ENCODE measurements around the gene GNL3. TPM values are rescaled to one million over a fixed set of nuclear protein-coding genes. Genes with fewer than 3 reads are reported as not detected.
"Not testable (repeated sequence)": the region's sequence is repeated elsewhere in the genome, so short reads cannot be mapped to it uniquely, and the experiment has no call there.

GNL3 gene, protein sequence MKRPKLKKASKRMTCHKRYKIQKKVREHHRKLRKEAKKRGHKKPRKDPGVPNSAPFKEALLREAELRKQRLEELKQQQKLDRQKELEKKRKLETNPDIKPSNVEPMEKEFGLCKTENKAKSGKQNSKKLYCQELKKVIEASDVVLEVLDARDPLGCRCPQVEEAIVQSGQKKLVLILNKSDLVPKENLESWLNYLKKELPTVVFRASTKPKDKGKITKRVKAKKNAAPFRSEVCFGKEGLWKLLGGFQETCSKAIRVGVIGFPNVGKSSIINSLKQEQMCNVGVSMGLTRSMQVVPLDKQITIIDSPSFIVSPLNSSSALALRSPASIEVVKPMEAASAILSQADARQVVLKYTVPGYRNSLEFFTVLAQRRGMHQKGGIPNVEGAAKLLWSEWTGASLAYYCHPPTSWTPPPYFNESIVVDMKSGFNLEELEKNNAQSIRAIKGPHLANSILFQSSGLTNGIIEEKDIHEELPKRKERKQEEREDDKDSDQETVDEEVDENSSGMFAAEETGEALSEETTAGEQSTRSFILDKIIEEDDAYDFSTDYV
- total RNA-seq: 100 to 1,000 TPM; 324 to 336 (median 330) TPM

DNA sequence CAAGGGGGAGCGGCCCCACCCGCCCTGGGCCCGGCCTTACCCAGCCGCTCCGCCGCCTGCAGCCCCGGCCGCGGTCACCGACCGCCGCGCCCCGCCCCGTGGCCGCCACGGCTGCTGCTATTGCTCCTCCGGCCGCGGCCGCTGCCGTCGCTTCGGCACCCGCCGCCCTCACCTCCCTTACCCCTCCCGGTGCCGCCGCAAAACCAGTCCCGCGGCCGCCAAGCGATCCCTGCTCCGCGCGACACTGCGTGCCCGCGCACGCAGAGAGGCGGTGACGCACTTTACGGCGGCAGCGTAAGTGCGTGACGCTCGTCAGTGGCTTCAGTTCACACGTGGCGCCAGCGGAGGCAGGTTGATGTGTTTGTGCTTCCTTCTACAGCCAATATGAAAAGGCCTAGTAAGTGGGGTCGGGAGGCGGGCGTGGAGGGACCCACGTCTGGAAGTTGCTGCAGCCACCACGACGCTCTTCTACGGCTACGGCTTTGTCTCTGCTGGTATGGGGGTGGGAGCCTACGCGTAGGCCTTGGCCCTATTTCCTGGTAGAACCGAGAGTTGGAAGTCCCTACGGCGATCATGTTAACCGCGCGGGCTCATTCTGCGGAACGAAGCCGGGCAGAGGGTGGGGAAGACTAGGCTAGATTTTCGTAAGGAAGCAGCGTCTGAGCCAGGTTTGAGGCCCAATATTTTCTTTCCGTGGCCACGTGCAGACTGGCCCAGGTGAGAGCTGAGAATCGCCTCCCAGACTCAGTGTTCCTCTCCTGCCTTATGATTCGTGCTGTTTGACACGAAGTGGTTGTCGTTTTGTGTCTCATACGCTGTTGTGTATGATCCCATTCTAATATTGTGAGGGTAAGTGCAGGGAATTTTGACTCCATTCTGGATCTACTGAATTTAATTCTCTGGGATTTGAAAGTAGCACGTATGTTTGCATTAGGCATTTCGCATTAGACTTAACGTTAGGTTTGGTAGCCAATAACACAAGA is at the start of gene GNL3, which contains the start of gene PBRM1:
GNL3 (plus strand) TSS at position 324 of the 983 bp plus-strand sequence; CDS start at position 385, 61 bp downstream.
PBRM1 (minus strand) TSS at position 205 of the 983 bp plus-strand sequence.
- H3K4me3 Mint-ChIP-seq: peak within 1 kb of the TSS; percentile 93
- ATAC-seq (peak; percentile 73 to 75), DNase-seq (peak; percentile 89)
- peaks cover 57% of the 10 kb centered on the region for H3K36me3 Mint-ChIP-seq (ENCODE audit: insufficient read depth)
- H3K27me3 Mint-ChIP-seq (ENCODE audit: low read depth): no peaks in the 10 kb centered on the region
- no peaks in the 10 kb centered on the region for H3K9me3 Mint-ChIP-seq
- peaks cover 69% of the 10 kb centered on the region for H3K4me1 Mint-ChIP-seq (ENCODE audit: low read depth)

DNA sequence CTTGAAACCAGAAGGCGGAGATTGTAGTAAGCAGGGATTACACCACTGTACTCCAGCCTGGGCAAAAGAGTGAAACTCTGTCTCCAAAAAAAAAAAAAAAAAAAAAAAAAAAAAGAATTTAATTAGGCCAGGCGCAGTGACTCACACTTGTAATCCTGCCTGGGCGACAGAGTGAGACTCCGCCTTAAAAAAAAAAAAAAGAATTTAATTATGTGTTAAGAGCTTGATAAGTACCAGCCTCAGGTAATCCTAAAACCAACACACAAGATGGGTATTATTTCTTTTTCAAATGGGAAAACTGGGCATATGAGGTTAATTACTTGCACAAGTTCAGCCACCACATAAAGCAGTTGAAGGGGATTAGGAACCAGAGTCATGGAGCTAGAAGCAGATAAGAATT is 49.2 kb upstream of the GNL3 start:
- Mint-ChIP-seq H3K4me1 (ENCODE audit: low read depth) (no peaks in the 10 kb centered on the region), H3K4me3 (no peak overlapping the region), H3K36me3 (ENCODE audit: insufficient read depth) (peaks cover 19% of the 10 kb centered on the region), H3K27me3 (ENCODE audit: low read depth) (no peaks in the 10 kb centered on the region), H3K9me3 (no peaks in the 10 kb centered on the region)
- DNase-seq (no peak), ATAC-seq (no peak)

DNA sequence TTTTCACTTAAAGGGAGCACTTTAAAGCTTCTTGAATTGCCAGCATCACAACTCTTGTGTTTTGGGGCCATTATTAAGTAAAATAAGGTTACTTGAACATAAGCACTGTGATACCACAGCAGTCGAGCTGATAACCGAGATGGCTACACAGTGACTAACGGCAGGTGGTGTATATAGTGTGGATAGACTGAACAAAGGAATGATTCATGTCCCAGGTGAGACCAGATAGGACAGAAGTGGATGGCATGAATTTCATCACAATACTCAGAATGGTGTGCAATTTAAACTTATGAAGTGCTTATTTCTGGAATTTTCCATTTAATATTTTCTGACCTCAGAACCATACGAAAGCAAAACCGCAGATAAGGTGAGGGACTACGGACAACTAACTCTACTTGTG is 40.3 kb upstream of the GNL3 start:
- Mint-ChIP-seq H3K9me3 (no peaks in the 10 kb centered on the region), H3K27me3 (ENCODE audit: low read depth) (no peaks in the 10 kb centered on the region), H3K4me1 (ENCODE audit: low read depth) (no peaks in the 10 kb centered on the region), H3K36me3 (ENCODE audit: insufficient read depth) (peaks cover 43% of the 10 kb centered on the region), H3K4me3 (no peak overlapping the region)
- DNase-seq: no peak
- no peak for ATAC-seq

DNA sequence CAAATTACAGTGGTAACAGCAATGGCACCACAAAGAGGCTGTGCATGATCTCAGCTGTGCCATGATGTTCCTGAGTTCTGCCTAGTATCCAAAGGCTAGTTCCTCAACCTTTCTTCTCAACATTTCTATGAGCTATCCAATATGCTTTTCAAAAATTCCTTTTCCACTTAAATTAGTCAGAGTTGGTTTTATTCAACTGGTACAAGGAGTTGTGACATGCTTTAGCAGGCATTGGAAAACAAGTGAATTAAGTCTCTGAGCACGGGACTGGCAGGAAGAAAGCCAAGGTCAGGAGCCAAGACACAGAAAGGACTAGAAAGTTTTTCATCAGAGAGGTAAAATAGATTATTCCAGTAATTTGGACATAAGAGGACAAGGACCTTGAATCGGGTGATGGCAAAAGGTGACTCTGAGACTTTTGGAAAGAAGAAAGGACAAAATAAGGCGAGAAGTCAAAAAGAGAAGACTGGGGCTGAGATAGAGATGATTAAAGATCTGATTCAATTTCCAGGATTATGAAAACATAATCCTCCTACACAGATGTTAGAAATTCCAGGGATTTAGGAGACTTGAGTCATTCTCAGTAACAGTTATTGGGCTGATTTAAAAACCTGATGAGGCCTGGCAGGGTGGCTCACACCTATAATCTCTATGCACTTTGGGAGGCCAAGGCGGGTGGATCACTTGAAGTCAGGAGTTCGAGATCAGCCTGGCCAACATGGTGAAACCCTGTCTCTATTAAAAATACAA is 36.2 kb upstream of the GNL3 start:
- Mint-ChIP-seq H3K36me3 (ENCODE audit: insufficient read depth) (peaks cover 52% of the 10 kb centered on the region), H3K27me3 (ENCODE audit: low read depth) (no peaks in the 10 kb centered on the region), H3K4me3 (no peak overlapping the region), H3K4me1 (ENCODE audit: low read depth) (no peaks in the 10 kb centered on the region), H3K9me3 (no peaks in the 10 kb centered on the region)
- ATAC-seq (no peak), DNase-seq (no peak)

DNA sequence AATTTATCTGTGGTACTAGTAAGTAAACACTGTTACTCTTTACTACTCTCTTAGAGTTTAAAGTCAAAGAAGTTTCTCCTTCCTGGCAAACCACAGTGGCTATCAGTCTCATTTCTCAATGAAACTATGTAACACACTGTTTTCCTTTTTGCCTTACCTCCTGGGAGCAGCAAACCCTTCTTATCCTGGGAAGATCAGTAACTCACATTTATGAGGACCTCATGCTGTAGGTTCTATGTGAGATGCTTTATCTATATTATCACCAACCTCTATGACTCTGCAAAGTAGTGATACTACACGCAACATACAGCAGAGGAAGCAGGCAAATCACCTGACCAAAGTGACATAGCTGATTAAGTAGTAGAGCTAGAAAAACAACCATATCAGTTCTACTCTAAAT is 35.4 kb upstream of the GNL3 start:
- ATAC-seq: no peak

DNA sequence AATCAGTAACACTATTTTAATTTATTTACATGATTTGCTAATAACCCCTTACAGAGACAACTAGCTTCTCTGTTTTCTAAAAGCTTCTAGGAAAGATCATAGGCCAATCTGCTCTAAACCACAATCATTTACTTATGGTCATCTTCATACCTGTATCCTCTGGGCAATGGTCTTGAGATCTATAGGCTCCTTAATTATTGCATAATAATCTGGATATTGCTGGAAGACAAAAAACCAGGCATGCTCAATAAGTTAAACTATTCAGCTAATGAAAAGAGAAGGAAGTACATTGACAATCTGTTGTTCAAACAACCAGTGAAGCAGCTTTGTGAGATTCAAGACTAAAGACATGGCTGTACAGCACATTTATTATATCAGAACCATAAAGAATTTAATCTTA is 34.2 kb upstream of the GNL3 start:
- Mint-ChIP-seq H3K9me3 (no peaks in the 10 kb centered on the region), H3K4me1 (ENCODE audit: low read depth) (peaks cover 5% of the 10 kb centered on the region), H3K27me3 (ENCODE audit: low read depth) (no peaks in the 10 kb centered on the region), H3K4me3 (no peak overlapping the region), H3K36me3 (ENCODE audit: insufficient read depth) (peaks cover 56% of the 10 kb centered on the region)
- DNase-seq (no peak), ATAC-seq (no peak)

More for the DNA sequence above, 35.4 kb upstream of the GNL3 start:
- H3K4me1 Mint-ChIP-seq (ENCODE audit: low read depth): no peaks in the 10 kb centered on the region
- H3K27me3 Mint-ChIP-seq (ENCODE audit: low read depth): no peaks in the 10 kb centered on the region
- no peak overlapping the region for H3K4me3 Mint-ChIP-seq
- H3K9me3 Mint-ChIP-seq: no peaks in the 10 kb centered on the region
- no peak for DNase-seq
- peaks cover 50% of the 10 kb centered on the region for H3K36me3 Mint-ChIP-seq (ENCODE audit: insufficient read depth)

DNA sequence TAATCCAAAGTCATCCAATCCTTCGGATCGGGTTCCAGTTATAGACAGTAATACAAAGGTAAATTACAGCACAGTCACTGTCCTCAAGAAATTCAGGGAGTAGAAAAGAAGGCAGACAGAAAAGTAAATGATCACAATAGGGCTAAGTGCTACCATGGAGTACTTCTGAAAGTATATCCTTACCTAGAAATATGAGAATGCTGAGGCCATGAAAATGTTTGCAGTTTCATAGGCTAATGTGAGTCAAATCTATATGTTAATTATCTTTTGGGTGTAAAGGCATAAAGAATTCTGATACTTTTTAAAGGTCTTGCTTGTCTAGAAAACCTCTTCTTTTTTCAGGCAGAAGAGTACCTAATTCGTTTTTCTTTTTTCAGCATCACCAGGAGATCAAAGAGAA is 29.9 kb upstream of the GNL3 start:
- Mint-ChIP-seq H3K27me3 (ENCODE audit: low read depth) (no peaks in the 10 kb centered on the region), H3K9me3 (no peaks in the 10 kb centered on the region), H3K4me3 (no peak overlapping the region), H3K36me3 (ENCODE audit: insufficient read depth) (peaks cover 33% of the 10 kb centered on the region), H3K4me1 (ENCODE audit: low read depth) (peaks cover 5% of the 10 kb centered on the region)
- DNase-seq (no peak), ATAC-seq (no peak)

DNA sequence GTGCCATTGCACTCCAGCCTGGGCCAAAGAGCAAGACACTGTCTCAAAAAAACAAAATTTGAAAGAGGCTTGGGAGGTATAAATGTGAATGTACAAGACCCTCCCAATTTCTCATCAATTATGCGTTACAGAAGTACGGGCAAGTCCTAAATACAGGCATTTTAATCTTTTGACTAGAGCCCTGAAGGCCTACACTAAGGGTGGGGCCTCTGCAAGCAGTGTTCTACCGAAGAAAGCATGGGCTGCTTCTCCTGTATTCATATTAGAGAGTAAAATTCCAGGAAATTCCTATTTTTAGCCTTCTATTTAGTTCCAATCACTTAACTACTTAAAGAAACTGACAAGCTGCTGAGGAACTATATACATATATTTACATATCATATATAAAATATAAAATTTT is 25.8 kb upstream of the GNL3 start:
- DNase-seq (no peak), ATAC-seq (no peak)
- Mint-ChIP-seq H3K4me1 (ENCODE audit: low read depth) (peaks cover 5% of the 10 kb centered on the region), H3K36me3 (ENCODE audit: insufficient read depth) (peaks cover 44% of the 10 kb centered on the region), H3K27me3 (ENCODE audit: low read depth) (no peaks in the 10 kb centered on the region), H3K4me3 (no peak overlapping the region), H3K9me3 (no peaks in the 10 kb centered on the region)

DNA sequence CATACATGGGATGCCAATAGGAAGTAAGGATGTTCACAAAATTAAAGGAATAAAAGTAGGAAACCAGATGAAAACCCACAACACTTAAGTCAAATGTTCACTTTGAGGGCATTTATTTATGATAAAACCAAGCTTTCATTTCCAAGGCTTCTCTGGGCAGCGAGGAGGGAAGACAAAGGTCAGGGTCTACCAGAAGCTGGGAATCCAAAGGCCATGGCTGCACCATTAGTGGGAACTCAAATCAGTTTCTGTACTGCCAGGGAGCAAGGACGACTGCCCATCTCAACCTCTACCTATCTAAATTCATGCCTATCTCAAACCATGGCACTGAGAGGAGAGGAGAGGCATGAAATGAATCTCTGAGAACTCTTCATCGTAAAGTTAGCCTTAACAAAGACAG is 22.7 kb upstream of the GNL3 start:
- no peak for DNase-seq
- H3K4me3 Mint-ChIP-seq: no peak overlapping the region
- ATAC-seq: no peak
- peaks cover 35% of the 10 kb centered on the region for H3K36me3 Mint-ChIP-seq (ENCODE audit: insufficient read depth)
- no peaks in the 10 kb centered on the region for H3K4me1 Mint-ChIP-seq (ENCODE audit: low read depth)
- H3K9me3 Mint-ChIP-seq: no peaks in the 10 kb centered on the region
- no peaks in the 10 kb centered on the region for H3K27me3 Mint-ChIP-seq (ENCODE audit: low read depth)

DNA sequence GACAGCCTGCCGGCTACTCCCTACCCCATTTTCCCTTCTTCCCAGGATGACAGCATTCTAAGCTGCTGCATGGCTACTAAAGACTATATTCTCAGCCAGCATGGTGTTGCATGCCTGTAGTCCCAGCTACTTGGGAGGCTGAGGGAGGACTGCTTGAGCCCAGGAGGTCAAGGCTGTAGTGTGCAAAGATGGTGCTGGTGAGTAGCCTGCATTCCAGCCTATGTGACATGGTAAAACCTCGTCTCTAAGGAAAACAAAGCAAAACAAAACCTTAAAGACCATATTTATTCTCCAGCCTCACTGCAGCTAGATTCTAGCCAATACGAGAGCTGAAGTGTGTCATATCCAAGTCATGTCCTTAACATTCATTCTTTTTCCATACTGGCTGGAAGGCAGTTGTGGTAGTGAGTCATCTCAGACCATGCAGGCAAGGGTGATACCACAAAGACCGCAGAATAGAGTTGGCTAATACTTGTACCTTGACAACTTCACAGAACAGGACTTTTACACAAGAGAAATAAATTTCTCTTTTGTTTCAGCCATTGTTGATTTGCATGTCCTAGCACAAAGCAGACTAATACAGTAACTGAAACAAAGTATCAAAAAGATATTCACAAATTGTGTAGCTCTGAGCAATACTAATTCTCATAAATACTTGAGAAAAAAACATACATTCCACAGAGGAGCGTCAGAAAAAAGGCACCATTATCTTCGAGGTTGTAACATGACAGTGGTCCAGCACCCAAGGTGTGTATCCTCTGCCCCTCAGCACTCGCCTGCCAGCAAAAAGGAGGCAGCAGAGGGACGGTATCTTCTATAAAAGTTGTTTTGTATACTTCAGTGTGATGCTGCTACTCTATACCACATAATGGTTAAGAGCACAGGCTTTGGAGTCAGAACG is 15.0 kb upstream of the GNL3 start:
- H3K4me3 Mint-ChIP-seq: peak overlapping the region; percentile 28
- no peaks in the 10 kb centered on the region for H3K27me3 Mint-ChIP-seq (ENCODE audit: low read depth)
- peak; percentile 90 to 93 for ATAC-seq
- H3K9me3 Mint-ChIP-seq: no peaks in the 10 kb centered on the region
- DNase-seq: peak; percentile 8
- peaks cover 25% of the 10 kb centered on the region for H3K36me3 Mint-ChIP-seq (ENCODE audit: insufficient read depth)
- H3K4me1 Mint-ChIP-seq (ENCODE audit: low read depth): peaks cover 23% of the 10 kb centered on the region

DNA sequence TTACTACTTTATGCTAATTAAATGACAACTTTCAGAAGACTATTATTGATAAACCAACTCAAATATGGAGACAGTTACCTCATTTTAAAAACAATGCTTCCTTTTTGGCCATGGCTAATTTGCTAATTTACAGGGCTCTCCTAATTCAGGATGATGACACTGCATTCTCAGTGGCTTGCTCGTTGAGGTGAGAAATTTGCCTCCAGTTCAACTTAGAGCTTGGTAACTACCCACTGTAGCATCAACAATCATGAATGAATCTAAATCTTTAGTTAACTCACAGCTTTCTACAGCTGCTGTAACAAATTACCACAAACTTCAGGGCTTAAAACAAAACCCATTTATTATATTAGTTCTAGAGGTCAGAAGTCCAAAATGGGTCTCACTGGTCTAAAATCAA is 14.2 kb upstream of the GNL3 start:
- H3K4me3 Mint-ChIP-seq: peak overlapping the region; percentile 28

DNA sequence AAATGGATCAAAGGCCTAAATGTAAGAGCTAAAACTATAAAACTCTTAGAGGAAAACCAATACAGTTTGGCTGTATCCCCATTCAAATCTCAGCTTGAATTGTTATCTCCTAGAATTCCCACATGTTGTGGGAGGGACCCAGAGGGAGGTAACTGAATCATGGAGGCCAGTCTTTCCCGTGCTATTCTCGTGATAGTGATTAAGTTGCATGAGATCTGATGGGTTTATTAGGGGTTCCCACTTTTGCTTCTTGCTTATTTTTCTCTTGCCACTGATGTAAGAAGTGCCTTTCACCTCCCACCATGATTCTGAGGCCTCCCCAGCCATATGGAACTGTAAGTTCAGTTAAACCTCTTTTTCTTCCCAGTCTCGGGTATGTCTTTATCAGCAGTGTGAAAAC is 9.6 kb upstream of the GNL3 start:
- H3K4me1 Mint-ChIP-seq (ENCODE audit: low read depth): peaks cover 28% of the 10 kb centered on the region
- peaks cover 45% of the 10 kb centered on the region for H3K36me3 Mint-ChIP-seq (ENCODE audit: insufficient read depth)
- not testable (repeated sequence) for H3K9me3 Mint-ChIP-seq; DNase-seq; H3K4me3 Mint-ChIP-seq; H3K27me3 Mint-ChIP-seq (ENCODE audit: low read depth); ATAC-seq

More for the DNA sequence above, 14.2 kb upstream of the GNL3 start:
- Mint-ChIP-seq H3K36me3 (ENCODE audit: insufficient read depth) (peaks cover 30% of the 10 kb centered on the region), H3K4me1 (ENCODE audit: low read depth) (peaks cover 23% of the 10 kb centered on the region), H3K27me3 (ENCODE audit: low read depth) (no peaks in the 10 kb centered on the region), H3K9me3 (no peaks in the 10 kb centered on the region)
- DNase-seq (no peak), ATAC-seq (no peak)

Measured in activated T-cell treated with anti-CD3 and anti-CD28 coated beads, Interleukin-2, amount 50 U/mL, for 4 hours (primary cell).